Hematopoietic multipotent progenitor cell treated with erythropoietin and hydrocortisone succinate and interleukin-3 and kit ligand, for 4 days (in vitro differentiated cells): ENCODE results near the gene ARHGAP11A.
A peak's percentile ranks its signal among the peaks of the same experiment; 100 is the strongest.
"Not testable (repeated sequence)": the region's sequence is repeated elsewhere in the genome, so short reads cannot be mapped to it uniquely, and the experiment has no call there.

Source experiments
- DNase-seq: peaks from one replicate; pipeline ENCODE4 v3.0.0-alpha.2; 2015

ARHGAP11A gene, protein sequence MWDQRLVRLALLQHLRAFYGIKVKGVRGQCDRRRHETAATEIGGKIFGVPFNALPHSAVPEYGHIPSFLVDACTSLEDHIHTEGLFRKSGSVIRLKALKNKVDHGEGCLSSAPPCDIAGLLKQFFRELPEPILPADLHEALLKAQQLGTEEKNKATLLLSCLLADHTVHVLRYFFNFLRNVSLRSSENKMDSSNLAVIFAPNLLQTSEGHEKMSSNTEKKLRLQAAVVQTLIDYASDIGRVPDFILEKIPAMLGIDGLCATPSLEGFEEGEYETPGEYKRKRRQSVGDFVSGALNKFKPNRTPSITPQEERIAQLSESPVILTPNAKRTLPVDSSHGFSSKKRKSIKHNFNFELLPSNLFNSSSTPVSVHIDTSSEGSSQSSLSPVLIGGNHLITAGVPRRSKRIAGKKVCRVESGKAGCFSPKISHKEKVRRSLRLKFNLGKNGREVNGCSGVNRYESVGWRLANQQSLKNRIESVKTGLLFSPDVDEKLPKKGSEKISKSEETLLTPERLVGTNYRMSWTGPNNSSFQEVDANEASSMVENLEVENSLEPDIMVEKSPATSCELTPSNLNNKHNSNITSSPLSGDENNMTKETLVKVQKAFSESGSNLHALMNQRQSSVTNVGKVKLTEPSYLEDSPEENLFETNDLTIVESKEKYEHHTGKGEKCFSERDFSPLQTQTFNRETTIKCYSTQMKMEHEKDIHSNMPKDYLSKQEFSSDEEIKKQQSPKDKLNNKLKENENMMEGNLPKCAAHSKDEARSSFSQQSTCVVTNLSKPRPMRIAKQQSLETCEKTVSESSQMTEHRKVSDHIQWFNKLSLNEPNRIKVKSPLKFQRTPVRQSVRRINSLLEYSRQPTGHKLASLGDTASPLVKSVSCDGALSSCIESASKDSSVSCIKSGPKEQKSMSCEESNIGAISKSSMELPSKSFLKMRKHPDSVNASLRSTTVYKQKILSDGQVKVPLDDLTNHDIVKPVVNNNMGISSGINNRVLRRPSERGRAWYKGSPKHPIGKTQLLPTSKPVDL

DNA sequence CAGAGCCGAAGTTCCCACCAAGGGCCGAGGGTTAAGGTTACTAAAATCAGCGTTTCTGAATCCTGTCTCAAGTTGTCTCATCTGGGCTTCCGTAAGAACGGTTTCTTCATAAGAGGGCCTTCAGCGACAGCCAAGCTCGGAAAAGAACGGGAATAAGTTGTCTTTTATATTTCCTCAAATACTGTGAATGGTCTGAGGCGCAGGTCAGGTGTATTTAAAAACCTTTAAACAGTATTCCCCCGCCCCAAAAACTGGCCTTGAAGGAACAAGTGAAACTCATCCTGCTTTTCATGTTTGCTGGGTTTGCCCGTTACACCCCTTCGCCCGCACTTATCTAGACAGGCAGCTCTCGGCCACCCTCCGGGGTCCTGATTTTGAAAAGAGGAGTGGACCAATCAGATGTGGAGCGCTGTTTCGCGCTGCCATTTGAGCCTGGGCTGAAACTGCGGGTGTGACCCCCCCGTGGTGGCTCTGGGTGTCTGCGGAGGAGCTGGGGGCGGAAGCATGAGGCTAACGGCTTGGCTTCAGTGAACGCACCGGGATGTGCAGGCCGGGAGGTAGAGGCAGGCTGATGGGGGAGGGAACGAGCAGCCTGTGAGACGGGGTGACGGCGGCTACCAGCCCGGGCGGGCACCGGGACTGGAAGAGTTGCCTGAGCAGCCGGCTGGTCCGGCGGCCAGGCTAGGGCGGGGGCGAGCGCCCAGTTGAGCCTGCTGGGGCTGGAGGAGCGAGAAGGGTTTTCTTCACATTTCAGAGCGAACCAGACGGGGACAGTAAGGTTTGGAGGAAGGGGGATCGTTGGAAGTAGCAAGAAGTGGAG, at the start of gene ARHGAP11A:
Gene ARHGAP11A, plus strand, starts transcription at position 454 of the 820 bp plus-strand sequence. CDS start 708 bp downstream, outside the sequence.
- DNase-seq: peak; percentile 97

DNA sequence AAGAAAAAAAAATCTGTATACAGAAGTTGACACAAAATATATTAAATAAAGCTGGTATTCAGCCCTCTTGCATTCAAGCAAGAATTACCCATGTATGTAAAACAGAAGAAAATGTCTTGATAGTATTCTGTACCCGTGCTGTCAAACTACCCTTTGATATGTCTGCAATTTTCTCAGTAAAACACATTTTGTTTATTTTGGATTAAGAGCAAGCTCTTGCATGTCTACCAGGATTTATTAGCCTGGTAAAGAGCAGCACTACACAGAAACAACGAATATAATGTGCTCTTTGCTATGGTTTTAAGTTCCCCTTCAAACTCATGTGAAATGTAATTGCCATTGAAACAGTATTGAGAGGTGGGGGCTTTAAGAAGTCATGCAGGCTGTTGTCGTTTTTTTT, 46.3 kb upstream of the ARHGAP11A start:
- DNase-seq: not testable (repeated sequence)

DNA sequence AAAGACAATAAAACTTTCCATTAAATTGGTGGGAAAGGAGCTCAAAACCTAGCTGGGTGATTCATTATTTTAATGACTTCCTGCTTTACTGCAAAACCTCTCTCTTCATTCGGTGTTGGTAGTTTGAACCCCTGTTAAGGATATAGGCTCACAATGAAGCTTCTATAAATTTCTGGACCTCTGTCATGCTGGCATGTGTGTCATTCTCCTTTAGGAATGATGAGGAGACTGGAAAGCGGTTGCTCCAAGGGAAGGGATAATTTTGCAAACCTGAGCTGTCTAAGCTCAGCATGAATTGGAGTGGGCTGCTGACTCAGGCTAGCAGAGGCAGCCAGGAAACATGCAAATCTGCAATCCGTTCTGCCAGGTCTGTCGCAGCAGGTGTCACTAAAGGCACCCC, 36.8 kb upstream of the ARHGAP11A start:
- not testable (repeated sequence) for DNase-seq

GRCh38 chr15:32585844-32586243, 29.5 kb upstream of the ARHGAP11A start:
- DNase-seq: not testable (repeated sequence)

DNA sequence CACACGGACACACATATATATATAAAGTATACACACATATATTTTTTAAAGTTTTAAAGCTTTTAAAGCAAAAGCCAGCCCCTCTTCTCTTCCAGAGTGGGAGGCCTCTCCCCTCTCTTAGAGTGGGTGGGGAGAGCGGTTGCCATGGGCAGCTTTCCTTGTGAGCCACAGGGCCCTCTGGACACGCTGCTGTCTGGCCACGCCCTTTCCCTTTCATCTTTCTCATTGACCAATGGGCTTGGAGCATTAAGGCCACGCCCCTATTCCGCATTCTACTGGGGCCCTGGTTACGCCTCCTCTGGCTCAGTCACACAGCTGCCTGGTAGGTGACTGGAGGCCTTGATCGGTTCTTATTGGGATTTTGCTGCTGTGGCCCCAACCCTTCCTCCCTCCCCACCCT, 22.2 kb upstream of the ARHGAP11A start, which contains the start of gene GOLGA8N:
Gene GOLGA8N, plus strand, starts transcription at position 306 of the 400 bp plus-strand sequence.
- DNase-seq: not testable (repeated sequence)

GRCh38 chr15:32609518-32609917, 5.8 kb upstream of the ARHGAP11A start:
- DNase-seq: not testable (repeated sequence)

- DNase-seq: peak; percentile 71
These were observed 4.6 kb upstream of the ARHGAP11A start for GRCh38 chr15:32610719-32611118.

DNA sequence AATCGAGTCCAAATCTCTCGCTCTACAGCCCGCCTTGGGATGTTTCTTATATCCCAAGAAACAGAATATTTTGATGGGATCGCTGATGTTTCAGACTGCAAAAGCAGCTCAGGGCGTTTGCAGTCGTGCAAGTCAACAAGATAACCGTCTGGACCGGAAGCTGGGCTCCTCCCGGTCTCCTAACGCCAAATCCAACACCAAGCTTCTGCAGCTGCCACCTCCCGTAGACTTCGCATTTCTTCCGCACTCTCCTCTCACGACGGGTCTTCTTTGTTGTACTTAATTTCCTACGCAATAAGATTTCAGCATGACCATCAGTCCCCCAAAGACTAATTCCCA, 623 bp upstream of the ARHGAP11A start:
- not testable (repeated sequence) for DNase-seq

DNA sequence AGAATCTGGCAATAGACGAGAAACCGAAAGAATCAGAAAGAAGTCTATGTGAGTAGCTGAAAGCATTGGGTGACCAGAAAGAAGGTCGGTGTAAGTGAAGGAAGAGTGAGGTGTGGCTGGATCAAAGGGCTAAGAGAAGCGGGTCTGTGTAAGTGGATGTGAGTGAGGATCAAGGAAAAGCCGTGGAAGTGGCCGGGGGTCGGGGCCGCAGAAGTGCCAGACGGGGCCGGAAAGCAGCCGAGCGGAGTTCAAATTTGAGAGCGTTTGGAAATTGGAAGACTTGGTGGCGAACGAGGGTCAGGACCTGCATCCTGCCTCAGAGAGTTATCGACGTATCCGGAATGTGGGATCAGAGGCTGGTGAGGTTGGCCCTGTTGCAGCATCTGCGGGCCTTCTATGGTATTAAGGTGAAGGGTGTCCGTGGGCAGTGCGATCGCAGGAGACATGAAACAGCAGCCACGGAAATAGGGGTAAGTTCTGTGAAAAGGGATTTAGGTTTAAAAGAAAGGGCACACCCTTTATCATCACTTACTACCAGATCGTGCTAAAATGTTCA, 645 bp downstream of the ARHGAP11A start:
- DNase-seq: peak; percentile 25

DNA sequence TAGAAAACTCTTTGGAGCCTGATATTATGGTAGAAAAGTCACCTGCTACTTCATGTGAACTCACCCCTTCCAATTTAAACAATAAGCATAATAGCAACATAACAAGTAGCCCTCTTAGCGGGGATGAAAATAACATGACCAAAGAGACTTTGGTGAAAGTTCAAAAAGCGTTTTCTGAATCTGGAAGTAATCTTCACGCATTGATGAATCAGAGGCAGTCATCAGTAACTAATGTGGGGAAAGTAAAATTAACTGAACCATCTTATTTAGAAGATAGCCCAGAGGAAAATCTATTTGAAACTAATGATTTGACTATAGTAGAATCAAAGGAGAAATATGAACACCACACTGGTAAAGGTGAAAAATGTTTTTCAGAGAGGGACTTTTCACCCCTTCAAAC, 21.1 kb downstream of the ARHGAP11A start:
- DNase-seq: no peak

DNA sequence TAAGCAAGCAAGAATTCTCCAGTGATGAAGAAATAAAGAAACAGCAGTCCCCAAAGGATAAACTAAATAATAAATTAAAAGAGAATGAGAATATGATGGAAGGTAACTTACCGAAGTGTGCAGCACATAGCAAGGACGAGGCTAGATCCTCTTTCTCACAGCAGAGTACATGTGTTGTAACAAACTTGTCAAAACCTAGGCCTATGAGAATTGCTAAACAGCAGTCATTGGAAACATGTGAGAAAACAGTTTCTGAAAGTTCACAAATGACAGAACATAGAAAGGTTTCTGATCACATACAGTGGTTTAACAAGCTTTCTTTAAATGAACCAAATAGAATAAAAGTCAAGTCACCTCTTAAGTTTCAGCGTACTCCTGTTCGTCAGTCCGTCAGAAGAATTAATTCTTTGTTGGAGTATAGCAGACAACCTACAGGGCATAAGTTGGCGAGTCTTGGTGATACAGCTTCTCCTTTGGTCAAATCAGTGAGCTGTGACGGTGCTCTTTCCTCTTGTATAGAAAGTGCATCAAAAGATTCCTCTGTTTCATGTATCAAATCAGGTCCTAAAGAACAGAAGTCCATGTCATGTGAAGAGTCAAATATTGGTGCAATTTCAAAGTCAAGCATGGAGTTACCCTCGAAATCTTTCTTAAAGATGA, 21.7 kb downstream of the ARHGAP11A start:
- no peak for DNase-seq

DNA sequence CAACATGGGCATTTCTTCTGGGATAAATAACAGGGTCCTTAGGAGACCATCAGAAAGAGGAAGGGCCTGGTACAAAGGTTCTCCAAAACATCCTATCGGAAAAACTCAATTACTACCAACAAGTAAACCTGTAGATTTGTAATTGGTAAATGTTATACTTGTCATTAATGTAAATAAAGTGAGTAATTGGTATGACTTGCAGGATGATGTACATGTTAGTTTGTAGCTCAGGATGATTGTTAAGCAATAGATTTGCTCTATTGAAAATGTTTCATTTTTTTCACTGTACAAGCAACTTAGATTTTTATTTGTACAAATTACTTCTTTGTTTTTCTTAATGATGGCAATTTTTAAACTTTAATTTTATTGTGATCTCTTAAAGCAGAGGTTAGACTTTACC, 22.4 kb downstream of the ARHGAP11A start:
- no peak for DNase-seq

- DNase-seq: peak; percentile 38
These were observed 26.3 kb downstream of the ARHGAP11A start, which contains the start of gene SCG5 for GRCh38 chr15:32641517-32642059. TSS of gene SCG5 (plus strand) at chr15:32641710. CDS start at chr15:32643593, 1,883 bp downstream.

- no peak for DNase-seq
These were observed 27.5 kb downstream of the ARHGAP11A start for GRCh38 chr15:32642667-32643435.

DNA sequence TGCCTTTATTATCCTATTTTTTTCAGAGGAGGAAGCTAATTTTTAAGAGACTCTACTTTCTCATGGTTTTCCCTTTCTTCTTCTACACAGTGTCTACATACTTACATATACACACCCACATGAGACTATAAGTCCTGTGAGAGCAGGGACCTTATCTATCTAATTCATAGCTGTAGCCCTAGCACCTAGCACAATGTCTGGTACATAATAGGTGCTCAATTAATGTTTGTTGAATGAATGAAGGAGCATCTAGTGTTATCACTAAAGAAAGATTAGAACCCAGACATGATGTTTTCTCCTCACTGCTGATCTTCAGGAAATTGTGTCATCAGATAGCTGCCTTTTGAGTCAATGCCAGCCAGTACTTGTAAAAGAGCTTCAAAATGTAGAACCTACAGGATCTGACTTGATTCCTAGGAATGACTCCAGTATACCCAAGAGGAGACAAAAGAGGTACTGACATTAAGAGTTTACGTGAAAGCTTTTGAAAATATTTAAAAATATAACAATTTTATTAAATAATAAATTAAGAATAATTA, 28.7 kb downstream of the ARHGAP11A start:
- DNase-seq: no peak

GRCh38 chr15:32646291-32646690, 31.0 kb downstream of the ARHGAP11A start:
- no peak for DNase-seq

DNA sequence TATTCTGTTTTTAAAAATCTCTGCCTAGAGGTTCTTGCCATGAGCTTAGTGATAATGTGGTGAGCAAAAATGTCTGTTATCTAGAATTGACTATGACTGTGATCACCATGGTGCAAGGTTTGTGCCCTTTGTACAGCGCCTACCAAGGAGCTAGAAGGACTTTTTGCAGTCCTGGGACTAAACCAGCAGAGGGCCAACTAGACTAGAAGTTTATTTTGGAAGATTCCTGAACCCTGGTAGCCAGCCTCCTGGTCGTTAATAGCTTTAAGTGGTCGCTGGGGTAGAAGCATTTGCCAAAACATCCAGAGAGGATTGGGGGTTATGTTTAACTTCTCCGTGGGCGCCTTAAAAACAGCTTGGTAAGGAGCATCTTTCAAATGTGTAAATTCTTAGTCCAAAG, 34.0 kb downstream of the ARHGAP11A start:
- DNase-seq: peak; percentile 58

DNA sequence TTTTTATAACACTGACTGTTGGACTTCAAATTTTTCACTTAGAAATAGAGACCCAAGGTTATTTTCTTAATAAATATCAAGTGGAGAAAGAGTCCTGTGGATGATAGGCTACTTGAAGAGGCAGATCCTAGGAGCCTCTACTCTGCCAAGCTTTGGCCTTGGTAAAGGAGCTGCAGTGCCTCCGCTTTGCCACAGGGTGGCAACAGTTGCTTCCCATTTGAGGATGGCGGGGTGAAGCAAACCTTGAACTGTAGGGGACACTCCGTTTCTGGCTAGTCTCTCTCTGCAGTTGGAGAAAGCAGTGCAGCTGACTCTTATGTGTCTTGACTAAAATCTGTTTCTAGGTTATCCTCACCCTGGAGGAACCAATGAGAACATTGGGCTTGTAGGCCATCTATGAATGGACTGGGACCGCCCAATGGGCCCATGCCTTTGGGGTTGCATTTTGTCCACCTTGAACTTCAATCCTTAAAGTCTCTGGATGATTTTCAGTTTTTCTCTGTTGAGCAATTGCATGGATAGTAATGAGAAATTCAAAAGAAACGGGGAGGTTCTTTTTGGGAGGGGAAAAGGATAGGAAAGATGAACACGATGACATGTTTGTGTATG, 36.0 kb downstream of the ARHGAP11A start:
- DNase-seq: peak; percentile 85

GRCh38 chr15:32652178-32652577, 36.9 kb downstream of the ARHGAP11A start:
- DNase-seq: no peak

- DNase-seq: no peak
These were observed 40.8 kb downstream of the ARHGAP11A start for GRCh38 chr15:32656091-32656490.
